Epithelial cell of prostate (primary cell): Measurements from ENCODE around the gene AQP12A.
"Not testable (repeated sequence)": the region's sequence is repeated elsewhere in the genome, so short reads cannot be mapped to it uniquely, and the experiment has no call there.

Experiments used
- DNase-seq: peaks from one replicate; pipeline ENCODE4 v3.0.0-alpha.2; 2011; ENCODE audit warnings: low read depth, low spot score
- H3K27ac ChIP-seq: fragments of 450-650 bp; 2 replicates; pipeline ENCODE4 v1.5.1; 2017; ENCODE audit warnings: mild to moderate bottlenecking

The AQP12A gene

DNA sequence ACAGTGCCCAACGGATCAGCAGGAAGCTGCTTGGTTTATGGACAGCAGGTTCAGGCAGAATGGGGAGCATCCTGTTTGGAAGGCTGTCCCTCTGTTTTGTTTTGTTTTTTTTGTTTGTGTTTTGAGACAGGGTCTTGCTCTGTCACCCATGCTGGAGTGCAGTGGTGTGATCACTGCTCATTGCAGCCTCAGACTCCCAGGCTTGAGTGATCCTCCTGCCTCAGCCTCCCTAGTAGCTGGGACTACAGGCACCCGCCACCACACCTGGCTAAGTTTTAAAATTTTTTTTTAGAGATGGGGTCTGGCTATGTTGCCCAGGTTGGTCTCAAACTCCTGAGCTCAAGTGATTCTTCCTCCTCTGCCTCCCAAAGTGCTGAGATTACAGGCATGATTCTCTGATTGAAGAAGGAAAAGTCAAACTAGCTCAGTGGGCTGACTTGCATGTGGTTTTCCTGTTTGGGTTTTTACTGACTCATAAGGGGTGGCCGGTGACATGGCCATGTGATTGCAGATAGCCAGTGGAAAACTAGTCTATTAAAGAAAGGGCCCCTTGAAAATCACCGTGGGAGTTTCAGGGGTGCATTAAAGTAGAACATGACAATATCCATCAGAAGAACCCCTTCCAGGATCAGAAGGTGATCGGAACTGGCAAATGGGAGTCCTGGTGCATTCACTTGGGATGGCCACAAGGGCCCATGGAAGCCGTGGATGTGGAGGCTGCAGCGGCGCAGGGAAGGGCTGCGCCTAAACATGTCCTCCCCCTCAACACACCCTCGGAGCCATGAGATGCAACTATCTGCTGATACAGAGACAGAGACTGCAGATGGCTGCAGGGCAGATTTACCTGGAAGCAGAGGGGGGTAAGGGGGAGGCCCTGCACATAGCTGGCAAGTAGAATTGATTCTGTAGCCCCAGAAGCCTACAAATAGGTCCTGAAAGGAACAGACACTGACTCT lies 35.5 kb upstream of the AQP12A start:
- H3K27ac ChIP-seq, result no peak overlapping the region
- no peak for DNase-seq

DNA sequence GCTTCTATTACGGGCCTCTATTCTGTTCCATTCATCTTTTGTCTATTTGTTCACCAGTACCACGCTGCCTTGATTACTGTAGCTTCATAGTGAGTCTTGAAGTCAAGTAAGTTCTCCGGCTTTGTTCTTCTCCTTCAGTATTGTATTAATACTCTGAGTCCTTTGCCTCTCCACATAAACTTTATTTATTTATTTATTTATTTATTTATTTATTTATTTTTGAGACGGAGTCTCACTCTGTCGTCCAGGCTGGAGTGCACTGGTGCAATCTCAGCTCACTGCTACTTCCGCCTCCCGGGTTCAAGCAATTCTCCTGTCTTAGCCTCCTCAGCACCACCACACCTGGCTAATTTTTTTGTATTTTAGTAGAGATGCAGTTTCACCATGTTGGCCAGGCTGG lies 31.8 kb upstream of the AQP12A start:
- DNase-seq, H3K27ac ChIP-seq: not testable (repeated sequence)

DNA sequence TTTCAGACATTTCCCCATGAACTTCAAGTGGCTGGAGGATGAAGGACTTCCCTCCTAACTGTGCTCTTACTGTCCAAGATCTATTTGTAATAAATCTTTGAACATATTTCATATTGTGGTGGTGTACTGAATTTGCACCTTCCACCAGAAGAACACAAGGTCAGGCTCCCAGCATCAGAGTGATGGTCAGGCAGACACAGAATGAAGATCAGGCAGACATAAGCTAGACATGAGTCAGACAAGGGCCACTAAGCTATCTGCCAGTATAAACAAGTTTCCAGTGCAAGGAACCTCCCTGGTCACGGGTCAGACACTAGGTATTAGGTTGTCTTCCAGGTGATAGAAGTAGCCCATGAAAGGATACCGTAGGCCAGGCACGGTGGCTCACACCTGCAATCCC lies 29.0 kb upstream of the AQP12A start:
- no peak for DNase-seq

DNA sequence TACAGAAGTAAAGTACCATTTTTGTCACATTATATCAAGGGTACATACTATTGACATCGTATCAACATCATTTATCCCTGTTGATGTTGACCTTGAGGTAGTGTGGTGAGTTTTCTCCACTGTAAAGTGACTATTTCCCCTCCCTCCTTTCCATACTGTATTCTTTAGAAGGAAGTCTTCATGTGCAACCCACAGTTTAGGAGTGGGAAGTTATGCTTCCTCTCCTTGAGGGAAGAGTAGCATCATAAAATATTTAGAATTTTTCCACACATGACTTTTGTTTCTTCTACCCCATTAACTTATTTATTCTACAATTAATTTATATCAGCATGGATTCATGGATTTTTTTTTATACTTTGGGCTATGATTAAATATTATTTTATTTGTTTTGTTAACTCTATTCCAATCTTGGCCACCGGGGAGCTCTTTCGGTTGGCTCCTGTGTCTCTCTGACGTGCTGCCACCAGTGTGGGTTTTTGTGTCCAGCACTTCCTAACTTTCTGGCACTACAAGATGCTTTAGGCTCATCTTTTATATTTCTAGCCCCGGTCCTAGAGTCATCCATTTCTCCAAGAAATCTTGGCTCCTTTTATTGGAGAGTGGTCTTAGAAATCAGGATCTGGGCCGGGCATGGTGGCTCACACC lies 28.0 kb upstream of the AQP12A start:
- no peak for DNase-seq
- no peak overlapping the region for H3K27ac ChIP-seq

More for the DNA sequence above, 29.0 kb upstream of the AQP12A start:
- no peak overlapping the region for H3K27ac ChIP-seq

DNA sequence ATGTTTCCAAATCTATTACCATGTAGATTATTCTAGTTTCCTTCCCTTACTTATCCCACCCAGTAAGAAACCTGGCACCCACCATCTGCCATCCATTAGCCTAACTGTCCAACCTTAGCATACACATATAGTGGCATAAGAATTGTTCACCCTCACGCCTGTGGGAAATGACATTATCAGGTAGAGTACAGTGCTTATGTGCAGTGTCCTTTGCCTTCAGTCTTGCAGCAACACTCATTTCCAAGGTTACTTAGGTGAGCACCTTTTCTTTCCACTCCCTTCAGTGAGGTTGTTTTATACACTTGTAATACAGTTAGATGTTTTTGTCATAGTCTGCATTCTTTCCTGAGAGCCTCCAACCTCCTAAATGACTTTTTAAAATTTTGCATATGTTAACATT lies 27.0 kb upstream of the AQP12A start:
- DNase-seq, result no peak
- H3K27ac ChIP-seq, result no peak overlapping the region

DNA sequence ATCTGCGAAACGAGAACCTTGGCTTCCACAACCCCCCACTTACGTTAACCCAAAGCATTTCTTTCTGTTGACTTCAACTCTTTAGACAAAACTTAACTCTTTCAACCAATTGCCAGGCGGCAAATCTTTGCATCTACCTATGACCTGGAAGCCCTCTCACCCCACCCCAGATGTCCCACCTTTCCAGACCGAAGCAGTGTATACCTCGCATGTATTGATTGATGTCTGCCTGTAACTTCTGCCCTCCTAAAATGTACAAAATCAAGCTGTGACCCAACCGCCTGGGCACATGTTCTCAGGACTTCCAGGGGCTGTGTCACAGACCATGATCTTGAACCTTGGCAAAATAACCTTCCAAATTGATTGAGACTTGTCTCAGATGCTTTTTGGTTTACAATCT lies 21.3 kb upstream of the AQP12A start:
- no peak for DNase-seq
- H3K27ac ChIP-seq, result no peak overlapping the region

DNA sequence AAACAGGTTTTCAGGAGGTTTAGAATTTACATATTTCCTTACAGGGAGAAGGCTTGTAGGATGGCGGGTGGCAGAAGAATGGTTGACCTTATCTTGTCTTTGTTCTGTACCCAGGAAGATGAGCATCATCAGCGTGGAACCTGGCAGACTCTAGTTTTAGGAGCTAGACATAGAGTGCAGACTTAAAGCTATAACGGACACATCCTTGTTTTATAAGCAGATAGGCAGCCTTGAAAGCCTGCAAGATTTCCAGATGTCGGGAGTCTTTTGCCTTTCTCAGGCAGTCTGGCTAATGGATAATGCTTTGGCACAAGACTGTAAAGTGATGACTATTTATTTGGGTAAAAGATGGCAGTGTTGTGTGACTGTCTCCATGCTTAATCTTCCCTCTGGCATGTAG lies 20.7 kb upstream of the AQP12A start:
- no peak for DNase-seq

DNA sequence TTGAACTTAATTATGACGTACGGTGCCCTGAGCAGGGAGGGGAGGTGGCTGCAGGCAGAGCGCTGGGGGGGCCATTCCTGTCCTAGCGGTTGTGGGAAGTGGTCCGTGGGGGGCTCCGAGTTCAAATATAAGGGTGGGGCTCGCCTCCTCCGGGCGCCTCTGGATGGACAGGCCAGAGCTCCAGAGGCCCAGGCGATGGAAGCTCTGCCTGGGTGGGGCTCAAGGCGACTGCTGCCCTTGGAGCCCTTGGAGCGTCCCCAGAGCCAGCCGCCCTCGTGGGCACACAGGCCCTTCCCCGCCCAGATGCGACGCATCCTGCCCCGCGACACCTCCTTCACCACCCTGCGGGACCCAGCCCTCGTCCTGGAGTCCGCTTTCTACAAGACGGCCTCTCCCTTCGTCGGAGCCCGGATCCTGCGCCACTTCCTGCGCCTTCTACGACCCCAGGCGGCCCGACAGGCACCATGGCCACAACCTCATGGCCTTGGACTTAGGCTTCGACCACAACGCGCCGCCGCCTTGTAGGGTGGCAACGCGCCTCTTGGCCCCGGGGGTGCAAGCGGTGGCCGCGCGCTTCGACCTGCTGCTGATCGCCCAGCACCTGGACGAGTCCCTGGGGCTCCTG lies 19.5 kb upstream of the AQP12A start:
- H3K27ac ChIP-seq, result no peak overlapping the region
- DNase-seq, result no peak

More for the DNA sequence above, 20.7 kb upstream of the AQP12A start:
- H3K27ac ChIP-seq, result no peak overlapping the region

DNA sequence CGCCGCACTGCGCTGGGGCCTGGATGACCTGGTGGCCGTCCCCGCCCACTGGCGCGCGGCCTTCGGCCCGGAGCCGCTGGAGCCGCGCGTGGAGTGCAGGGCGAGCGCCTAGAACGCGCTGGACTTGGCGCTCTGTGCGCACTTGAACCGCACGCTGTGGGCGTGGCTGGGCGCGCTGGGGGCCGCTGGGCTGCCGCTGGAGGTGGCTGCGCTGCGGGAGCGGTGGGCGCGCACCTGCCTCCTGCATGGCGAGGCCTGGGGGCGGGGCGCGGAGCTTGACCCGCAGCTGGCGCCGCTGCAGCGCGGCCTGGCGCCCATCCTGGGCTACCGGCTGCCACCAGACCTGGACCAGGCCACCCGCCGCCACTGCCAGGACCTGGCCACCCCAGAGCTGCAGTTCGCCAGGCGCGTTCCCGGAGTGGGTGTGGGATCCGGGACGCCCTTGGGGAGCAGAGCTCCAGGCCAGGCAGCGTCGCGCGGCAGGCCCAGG lies 18.9 kb upstream of the AQP12A start:
- H3K27ac ChIP-seq, result no peak overlapping the region
- no peak for DNase-seq

DNA sequence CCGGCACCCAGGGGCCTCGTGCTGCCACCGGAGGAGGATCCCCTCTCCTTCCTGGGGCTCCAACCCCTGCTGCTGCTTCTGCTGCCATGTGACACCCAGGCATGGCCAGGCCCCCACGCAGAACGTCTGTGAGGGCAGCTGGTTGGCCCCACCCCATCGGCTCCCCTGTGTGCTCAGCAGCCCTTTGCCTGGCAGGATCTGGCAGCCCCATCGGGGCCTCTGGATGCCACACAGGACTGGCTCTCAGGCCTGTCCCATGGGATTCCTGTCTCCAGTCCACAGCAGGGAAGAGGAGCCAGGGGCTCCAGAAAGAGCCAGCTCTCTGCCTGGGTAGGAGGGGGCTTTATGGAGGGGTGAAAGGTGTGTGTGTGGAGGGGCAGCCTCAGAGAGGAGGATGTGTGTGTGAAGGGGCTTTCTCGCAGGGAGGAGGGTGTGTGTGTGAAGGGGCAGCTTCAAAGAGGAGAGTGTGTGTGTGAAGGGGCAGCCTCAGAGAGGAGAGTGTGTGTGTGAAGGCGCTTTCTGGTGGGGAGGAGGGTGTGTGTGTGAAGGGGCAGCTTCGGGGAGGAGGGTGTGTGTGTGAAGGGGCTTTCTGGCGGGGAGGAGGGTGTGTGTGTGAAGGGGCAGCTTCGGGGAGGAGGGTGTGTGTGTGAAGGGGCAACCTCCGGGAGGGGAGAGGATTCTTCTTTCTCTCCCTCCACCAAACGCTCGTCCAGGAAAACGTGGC lies 17.0 kb upstream of the AQP12A start:
- DNase-seq, H3K27ac ChIP-seq: not testable (repeated sequence)

DNA sequence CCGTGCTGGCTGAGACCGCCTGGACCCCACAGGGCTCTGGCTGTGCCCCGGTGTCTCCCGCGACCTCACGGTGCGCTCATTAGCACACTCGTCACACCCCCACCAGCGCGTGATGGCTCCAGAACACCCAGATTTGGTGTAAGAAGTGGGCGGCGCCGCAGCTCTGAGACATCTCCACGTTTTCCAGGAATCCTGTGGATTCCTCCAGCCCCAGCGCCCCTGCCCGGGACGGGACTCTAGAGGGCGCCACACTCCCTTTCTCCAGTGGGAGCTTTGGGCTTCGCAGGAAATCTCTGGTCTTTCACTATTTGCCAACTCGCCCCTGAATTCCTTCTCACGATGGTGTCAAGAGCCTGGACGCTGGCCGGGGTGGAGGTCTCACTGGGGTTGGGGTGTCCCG lies 16.3 kb upstream of the AQP12A start:
- not testable (repeated sequence) for DNase-seq, H3K27ac ChIP-seq

DNA sequence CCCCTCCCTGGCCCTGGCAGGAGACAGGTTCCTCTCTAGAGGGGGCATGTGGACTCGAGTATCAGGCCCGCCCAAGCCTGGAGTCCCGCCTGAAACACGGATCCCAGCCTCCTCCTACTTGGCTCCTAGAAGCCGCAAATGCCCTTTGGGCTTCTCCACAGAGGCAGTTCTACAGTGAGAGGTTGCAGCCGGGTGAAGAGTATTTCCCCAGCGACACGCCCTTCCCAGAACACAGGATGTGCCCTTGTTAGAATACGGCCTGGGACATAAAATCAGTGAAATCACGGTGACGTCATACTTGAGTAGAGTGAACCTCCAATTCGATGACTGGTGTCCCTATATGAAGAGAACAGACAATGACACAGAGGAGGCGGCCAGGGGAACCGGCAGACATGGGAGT lies 13.6 kb upstream of the AQP12A start:
- not testable (repeated sequence) for DNase-seq, H3K27ac ChIP-seq

DNA sequence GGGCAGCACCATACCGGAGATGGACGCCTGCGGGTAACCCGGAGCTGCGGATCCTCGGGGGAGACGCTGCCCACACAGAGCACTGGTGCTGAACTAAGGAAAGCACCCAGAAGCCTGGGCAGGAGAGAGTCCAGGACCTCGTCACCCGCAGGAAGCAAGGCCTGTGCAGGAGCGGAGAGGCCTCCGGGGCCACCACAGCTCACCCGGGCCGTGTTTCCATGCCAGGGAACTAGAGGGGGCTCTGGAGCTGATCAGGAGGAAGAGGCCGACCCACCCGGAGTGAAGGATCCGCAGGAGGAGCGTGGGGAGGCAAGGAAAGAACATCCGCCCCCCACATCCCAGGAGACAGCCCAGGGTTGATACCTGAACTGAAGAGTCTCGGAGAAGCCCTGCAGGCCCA lies 12.8 kb upstream of the AQP12A start:
- not testable (repeated sequence) for DNase-seq, H3K27ac ChIP-seq

DNA sequence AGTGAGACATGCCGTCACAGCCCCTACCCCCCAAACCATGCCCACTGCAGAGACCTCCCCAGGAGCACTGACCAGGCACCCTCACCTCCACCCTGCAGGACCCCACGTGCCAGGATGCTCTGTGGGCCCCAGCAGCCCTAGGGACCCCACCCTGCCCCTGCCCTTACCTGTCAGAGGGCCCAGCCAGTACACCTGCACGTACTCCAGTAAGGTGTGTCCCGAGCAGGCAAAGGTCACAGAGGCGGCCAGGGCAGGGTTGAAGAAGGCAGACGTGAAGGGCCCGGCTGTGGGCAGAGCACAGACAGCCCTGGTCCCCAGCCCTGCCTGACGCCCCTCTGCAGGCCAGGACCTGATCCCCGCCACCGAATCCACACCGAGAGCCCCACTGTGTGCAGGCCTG lies 11.5 kb upstream of the AQP12A start:
- H3K27ac ChIP-seq, DNase-seq: not testable (repeated sequence)

DNA sequence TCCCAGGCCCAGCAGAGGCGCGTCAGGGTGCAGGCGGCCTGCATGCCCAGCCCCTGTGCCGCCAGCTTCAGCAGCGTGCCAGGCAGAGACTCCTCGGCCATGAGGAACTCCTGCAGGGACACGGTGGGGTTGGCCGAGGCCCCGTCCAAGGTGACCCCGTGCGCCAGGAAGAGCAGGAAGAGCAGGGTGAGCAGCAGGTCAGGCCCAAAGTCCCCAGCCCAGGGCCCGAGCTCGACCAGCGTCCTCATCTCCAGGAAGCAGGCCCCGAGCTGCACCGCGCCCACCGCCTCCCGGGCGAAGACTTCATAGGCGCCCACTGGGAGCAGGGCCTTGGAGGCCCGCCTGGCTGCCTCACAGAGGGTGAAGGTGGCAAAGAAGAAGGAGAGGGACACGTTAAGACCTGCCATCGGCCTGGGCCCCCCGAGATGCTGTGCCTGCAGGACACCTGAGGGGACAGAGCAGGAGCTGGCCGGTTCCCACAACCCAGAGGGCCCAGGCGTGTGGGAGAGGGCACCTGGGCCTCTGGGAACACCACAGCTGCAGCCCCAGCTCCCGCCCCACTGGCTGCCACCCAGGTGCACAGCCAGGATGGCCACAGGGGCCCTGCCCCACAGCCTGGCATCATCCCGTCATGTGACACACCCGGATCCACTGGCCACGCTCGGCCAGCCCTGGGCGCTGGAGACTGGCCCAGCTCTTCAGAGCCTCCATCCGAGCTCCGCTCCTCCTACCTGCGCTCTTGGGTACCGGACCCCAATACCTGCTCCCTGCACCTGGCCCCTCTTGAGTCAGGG lies 9.0 kb upstream of the AQP12A start, which contains the start of gene AQP12B:
TSS of gene AQP12B (minus strand) at position 455 of the 794 bp plus-strand sequence. CDS start at position 407, 48 bp downstream.
- DNase-seq, result not testable (repeated sequence)

DNA sequence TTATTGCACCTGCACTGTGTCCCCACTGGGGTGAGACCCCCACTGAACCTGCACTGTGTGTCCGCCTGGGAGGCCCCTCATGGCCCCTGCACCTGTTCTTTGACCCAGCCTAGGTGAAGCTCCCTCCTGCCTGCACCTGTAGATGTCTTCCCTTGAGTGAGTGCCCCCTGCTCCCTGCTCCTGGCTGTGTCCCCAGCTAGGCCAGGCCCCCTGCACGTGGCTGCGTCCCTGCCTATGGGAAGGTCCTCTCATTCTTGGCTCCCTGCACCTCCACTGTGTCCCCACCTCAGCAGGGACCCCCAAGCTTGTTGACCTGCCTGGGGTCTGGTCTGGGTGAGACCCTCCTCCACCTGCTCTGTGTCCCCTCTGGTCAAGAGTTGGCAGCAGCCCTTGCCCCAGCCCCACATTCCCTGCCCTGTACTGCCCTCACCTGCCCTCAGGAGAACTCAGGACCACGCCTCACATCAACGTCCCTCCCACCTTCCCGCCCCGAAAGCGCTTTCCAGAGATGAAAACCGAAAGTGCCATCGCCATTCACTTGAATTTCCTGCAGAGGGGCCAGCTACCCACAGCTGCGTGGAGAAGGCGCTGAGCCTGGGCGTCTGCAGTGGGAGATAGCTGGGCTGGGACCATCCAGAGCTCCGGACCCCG lies 8.2 kb upstream of the AQP12A start:
- not testable (repeated sequence) for H3K27ac ChIP-seq, DNase-seq

More for the DNA sequence above, 9.0 kb upstream of the AQP12A start, which contains the start of gene AQP12B:
- H3K27ac ChIP-seq, result not testable (repeated sequence)

DNA sequence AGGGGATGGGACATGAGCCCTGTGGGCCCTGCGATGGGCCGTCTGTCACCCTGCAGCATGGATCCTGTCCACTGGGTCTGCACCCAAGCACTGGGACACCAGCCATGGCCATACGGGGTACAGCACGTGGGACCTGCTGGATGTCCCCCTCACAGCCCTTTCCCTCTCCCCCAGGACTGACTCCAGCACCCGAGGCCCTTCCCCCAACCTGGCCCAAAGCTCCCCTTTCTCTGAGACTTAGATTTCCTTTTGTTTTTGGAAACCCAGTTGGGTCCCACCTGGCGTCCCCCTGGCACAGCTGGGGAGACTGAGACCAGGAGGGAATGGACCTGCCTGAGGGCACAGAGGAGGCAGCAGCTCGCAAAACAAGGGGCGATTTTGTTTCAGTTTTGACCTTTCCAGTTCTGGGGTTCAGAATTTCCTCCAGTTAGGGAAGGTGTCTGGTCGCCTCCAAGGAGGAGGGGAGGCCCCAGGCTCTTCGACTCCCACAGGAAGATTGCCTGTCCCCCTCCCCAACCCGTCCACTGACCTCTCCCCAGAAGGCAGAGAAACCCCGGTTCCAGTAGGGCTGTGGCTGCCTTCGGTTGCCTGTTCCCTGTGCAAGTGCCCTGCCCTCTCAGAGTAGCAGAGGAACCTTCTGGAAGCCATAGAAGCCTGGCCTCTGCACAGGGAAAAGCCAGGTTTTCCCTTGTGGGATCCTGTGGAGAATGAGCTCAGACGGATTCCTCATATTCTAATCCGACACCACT lies 7.5 kb upstream of the AQP12A start:
- H3K27ac ChIP-seq, DNase-seq: not testable (repeated sequence)

DNA sequence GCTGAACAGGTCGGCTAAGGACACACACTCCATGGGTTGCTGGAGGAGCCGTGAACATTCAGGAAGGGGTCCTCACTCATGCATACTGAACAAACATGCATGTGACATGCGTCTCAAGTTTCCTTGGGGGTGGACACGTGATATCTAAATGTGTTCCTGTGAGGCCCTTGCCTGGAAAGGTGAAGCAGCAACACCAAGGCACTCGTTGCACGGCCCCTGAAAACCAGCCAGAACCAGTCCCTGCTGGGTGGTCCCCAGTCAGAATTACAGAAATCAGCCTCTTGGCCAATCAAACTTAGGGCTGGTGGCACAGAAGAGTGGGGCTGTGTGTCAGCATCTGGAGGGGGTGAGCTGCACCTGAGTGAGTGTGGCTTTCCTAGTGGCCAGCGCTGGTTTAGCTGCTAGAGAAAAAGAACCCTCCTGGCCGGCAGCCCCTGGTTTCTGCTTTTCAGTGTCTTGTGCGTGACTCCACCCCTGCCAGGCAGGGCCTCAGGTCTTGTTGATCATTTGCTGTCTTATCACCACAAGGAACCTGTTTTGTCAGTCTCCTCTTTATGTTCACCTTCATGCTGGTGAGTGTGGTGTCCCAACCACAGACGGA lies 5.8 kb upstream of the AQP12A start:
- DNase-seq, result no peak

More for the DNA sequence above, 5.8 kb upstream of the AQP12A start:
- no peak overlapping the region for H3K27ac ChIP-seq
